Activated naive CD8-positive, alpha-beta T cell treated with anti-CD3 and anti-CD28 coated beads, Interleukin-2, amount 50 U/mL, for 16 hours (primary cell): ENCODE measurements around the gene ARID1B.

Experiments used
- DNase-seq: peaks from one replicate; pipeline ENCODE4 v3.0.0-alpha.2; 2020; ENCODE audit warnings: low read depth, low spot score

The ARID1B gene

DNA sequence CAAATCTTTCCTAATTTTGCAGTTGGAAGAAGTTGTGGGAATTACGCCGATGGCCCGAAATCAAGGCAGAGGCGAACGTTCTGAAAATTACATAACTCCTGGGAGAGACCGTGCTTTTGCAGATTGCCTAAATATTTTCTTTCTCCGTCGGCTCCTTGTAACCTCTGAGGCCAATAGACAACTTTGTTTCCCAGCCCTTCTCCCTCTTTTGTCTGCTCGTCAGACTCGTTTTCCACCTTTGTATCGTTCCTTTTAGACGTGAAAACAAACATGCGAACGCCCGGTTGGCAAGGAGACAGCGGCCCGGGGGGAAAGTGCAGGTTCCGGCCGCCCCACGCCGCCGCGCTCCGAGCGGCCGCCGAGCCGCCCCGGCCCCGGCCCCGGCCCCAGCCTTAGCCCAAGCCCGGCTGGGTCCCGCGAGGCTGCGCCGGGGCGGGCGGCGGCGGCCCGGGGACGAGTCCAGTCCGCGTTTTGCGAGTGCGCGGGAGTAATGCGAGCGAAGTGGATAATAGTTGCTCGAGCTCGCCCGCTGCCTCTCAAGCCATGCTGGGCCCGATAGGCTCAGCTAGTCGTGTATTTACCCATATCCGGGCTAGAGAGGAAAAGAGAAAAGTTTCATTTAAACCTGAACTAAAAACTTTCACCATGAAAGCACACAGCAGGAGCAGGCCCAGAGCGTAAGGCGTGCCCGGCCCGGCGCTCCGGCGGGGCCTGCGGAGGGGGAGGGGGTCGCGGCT lies at the start of gene ARID1B:
Gene ARID1B, plus strand, starts transcription at position 539 of the 737 bp plus-strand sequence. CDS start 303 bp downstream, outside the sequence.
- peak; percentile 49 for DNase-seq

DNA sequence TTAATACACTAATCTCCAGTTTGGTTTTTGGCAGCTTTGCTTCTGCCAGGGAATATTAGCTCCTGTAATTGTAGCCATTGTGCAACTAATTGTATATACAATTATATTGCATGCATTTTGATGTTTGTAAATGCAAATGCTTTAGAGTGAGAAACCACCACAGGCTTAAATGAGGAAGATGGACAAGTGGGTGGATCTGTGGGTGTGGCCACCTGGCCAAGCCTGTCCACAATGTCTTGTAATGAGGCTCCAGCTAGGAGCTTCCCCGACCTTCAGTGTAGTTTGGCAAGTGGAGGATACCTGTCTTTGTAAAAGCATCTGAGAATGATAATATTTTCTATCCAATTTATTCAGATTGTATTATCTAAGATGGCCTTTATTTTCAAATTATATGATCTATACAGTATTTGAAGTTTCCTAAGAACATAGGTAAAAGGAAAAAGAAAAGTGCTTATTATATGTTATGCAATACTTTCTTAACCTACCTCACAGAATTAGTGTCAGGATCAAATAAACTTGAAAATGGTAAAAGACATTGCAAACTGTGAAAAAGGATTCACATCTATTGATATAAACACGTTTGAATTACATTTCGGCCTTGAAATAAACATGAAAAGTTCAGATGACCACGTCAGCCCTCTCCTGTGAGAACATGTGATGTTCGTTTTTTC lies 49.3 kb upstream of the ARID1B start:
- DNase-seq, result no peak

DNA sequence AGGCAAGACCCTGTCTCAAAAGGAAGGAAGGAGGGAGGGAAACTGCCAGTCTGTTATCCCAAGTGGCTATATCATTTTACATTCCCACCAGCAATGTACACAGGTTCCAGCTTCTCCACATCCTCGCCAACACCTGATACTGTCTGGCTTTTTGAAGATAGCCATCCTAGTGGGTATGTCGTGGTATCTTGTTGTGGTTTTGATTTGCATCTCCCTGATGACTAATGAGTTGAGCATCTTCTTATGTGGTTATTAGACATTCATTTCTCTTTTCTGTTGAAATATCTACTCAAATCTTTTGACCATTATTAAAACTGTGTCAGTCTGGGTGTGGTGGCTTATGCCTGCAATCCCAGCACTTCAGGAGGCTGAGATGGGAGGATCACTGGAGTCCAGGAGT lies 47.9 kb upstream of the ARID1B start:
- DNase-seq, result no peak

DNA sequence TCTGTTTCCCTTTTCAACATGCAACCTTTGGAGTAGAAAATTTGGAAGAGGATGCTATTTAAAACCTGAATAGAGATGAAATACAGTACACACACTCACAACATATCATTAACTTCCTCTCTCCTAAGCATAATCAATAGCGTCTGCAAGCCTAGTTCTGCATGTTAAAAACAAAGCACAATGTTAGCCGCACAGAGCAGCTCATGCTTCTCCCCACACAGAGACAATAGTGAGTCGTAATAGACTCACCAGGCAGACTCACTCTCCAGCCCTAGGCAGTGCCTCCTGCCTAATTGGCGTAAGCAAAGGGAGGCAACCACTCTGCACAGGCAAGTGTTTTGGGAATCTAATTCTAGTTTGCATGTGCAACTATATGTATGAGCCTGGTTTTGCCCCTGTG lies 45.8 kb upstream of the ARID1B start:
- no peak for DNase-seq

DNA sequence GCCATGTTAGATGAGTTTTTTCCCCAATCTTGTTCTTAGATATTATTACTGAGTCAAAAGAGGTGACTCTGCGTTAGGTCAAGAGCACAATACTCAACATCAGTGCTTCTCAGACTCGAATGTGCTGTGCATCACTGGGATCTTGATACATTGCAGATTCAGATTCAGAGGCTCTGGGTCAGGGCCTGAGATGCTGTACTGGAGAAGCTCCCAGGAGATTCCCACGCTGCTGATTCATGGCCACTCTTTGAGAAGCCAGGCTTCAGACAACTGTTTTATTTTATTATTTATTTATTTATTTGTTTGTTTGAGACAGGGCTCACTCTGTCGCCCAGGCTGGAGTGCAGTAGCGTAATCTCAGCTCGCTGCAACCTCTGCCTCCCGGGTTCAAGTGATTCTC lies 41.4 kb upstream of the ARID1B start:
- no peak for DNase-seq

DNA sequence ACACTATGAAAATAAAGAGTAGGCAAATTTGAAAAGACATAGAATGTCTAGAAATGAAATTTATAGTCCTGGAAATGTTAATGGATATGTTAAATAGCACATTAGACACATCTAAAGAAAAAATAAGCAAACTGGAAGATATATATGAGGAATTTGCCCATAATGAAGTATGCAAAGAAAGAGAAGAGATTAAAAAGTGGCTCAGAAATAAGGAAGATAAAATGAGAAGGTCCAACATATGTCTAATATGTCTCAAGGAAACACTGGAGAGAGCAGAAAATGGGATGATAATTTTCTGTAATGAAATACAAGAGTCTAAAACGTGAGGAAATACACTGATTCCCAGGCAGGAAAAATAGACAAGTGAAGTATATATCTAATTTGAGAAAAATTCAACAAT lies 36.6 kb upstream of the ARID1B start:
- DNase-seq, result no peak

DNA sequence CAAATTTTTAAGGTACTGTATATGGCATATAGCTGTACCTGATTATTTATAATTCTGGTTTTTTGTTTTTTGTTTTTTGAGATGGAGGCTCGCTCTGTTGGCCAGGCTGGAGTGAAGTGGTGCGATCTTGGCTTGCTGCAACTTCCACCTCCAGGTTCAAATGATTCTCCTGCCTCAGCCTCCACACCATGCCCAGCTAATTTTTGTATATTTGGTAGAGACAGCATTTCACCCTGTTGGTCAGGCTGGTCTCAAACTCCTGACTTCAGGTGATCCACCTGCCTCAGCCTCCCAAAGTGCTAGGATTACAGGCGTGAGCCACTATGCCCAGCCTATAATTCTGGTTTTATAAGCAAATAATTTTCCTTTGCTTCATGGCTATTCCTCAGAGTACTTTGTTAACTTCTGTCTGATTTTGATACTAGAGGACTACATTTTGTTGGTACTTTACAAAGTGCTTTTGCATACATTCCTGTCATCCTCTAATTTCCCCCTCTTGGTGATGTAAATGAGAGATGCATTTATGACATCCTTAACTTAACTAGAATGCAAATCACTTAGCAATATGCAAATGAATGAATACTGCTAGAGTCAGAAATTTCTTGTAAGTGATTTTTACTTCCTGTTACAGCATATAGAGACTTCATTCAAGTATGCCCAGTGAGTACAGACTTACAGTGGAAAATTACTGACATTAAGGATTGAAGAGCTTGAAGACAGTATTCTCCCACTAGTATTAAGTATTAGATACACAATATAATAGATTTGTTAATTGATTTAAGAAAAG lies 35.7 kb upstream of the ARID1B start:
- no peak for DNase-seq

DNA sequence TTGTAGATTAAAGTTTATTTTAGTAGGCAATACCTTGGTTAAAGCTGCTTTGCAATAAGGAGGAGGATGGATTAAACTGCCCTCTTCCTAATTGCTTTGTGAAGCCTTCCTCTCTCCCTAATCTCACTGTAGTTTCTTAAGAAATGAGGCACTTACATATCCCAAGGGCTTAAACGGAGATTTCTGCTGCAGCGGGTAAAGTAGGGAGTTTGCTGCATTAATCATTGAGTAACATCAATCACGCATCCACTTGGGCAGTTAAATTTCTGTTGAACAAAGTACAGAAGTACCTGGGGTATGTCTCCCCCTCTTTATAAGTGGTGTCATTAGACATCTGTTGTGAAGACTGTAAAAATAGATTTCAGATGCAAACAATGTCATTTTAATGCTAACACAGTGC lies 29.5 kb upstream of the ARID1B start:
- DNase-seq, result no peak

DNA sequence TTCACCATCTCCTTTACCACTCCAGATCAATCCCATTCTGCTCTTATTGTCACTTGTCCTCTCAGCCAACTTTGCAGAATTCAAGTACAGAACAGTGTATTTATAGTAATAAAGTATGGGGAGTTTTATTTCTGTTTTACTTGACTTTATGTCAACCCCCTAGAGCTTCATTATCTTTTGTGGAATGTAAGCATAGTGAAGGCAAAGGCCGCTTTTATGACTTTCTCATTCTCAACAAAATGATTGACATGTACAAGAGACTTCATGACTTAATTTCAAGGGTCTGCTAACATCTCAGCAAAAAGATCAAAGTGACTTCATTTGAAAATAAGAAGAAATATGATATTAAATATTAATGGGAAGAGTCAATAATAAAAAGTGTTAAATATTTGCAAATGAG lies 28.7 kb upstream of the ARID1B start:
- DNase-seq, result no peak

DNA sequence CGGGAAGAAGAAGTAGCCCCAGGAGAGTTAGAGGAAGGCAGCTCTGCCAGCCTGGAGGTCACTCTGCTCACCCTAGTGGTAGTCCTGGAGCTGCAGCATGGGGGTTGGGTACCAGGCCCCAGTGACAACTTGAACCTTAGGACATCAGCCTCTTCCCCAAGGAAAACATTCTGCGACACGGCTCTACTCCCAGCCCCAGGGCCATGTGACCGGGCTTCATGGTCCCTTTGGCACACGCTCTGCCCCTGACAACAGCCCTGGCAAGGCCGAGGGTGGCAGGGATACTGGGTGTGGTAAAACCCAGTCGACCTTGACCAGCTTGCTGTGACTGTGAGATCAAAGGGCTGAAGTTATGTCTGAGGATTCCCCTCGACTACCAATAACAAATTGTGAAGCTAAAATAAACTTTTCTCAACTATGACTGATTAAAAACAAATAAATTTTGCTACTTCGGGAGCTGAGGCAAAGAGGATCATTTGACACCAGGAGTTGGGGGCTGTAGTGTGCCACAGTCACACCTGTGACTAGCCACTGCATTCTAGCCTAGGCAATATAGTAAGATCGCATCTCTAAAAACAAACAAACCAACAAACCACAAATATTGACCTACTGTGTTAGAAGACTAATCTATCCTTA lies 24.4 kb upstream of the ARID1B start:
- no peak for DNase-seq

DNA sequence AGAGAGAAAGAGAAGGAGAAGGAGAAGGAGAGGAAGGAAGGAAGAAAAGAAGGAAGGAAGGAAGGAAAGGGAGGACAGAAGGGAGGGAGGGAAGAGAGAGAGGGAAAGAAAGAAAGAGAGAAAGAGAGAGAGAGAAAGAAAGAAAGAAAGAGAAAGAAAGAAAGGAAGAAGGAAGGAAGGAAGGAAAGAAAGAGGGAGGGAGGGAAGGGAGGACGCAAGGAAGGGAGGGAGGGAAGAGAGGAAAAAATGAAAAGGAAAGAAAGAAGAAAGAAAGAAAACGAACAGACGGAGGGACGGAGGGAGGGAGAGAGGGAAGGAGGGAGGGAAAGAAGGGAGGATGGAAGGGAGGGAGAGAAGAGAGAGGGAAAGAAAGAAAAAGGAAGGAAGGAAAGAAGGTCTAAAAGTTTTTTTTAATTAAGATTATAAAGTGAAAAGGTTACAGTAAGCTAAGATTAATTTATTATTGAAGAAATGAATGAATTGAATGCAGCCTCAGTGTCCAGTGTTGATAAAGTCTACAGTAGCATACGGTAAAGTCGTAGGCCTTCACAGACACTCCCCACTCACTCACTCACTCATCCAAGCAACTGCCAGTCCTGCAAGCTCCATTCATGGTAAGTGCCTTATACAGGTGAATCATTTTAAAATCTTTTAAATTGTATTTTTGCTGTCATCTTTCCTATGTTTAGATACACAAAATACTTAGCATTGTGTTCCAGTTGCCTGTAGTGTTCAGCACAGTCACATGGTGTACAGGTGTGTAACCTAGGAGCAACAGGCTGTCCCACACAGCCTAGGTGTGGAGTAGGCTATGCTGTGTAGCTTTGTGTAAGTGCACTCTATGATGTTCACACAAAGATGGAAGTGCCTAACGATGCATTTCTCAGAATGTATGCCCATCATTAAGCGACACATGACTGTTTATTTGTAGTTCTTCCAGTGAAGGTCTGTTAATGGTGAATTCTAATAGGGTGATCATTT lies 20.3 kb upstream of the ARID1B start:
- DNase-seq, result no peak

DNA sequence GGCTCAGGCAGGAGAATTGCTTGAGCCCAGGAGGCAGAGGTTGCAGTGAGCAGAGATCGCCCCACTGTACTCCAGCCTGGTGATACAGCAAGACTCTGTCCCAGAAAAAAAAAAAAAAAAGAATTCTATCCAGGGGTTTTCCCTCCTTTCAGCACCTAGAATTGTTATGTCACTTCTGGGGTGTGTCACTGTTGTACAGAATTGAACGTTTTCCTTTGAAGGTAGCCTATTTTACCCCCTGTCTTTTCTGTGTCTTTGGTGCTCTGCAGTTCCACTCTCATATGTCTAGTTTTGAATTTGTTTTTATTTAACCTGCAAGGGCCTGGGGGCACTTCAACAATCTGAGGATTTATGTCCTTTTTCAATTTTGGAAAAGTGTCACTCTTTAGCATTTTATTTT lies 19.3 kb upstream of the ARID1B start:
- no peak for DNase-seq

DNA sequence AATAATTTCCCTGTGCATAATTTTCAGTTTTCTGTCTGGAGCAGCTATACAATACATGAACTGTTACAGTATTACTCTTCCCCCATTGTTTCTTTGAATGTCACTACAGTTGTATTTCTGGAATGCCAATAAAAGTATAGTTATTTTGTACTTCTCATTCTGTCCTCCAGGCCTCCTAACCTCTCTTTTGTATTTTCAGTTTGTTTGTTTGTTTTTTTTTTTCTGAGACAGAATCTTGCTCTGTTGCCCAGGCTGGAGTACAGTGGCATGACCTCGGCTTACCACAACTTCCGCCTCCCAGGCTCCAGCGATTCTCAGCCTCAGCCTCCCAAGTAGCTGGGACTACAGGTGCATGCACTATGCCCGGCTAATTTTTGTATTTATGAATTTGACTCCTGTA lies 16.8 kb upstream of the ARID1B start:
- DNase-seq, result no peak

DNA sequence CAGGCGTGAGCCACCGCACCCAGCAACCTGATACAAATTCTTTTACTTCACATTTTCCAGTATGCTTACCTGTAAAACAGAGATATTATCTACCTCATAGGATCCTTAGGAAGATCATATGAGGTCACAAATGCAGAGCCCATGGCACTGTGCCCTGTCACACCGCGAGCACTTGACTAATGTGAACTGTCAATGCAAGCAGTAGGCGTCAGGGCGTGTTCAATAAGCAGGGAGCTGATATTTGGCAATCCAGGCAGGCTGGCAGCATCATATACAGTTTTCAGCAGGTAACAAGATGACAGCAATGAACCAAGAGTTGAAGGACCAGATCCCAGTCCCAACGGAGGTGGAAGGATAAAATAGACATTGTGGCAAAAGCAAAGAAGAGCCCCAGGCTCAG lies 14.6 kb upstream of the ARID1B start:
- no peak for DNase-seq

DNA sequence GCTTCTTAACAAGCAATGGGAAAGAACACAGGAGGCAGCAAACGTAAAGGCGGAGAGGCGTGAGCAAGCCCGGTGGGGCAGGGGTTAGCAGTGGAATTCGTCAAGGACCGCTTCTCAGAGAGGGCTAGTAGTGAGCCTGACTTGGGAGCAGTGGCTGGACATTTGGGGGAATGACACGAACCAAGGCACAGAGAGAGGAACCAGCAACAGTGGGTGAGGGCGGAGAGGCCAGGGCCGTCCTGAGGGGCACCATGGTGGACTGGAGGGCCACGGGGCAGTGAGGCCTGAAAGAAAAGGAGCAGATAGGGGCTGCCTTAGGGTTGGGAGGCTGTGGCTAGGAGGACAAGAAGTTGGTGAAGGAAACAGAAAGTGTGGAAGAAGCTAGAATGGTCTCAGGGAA lies 12.1 kb upstream of the ARID1B start:
- no peak for DNase-seq

DNA sequence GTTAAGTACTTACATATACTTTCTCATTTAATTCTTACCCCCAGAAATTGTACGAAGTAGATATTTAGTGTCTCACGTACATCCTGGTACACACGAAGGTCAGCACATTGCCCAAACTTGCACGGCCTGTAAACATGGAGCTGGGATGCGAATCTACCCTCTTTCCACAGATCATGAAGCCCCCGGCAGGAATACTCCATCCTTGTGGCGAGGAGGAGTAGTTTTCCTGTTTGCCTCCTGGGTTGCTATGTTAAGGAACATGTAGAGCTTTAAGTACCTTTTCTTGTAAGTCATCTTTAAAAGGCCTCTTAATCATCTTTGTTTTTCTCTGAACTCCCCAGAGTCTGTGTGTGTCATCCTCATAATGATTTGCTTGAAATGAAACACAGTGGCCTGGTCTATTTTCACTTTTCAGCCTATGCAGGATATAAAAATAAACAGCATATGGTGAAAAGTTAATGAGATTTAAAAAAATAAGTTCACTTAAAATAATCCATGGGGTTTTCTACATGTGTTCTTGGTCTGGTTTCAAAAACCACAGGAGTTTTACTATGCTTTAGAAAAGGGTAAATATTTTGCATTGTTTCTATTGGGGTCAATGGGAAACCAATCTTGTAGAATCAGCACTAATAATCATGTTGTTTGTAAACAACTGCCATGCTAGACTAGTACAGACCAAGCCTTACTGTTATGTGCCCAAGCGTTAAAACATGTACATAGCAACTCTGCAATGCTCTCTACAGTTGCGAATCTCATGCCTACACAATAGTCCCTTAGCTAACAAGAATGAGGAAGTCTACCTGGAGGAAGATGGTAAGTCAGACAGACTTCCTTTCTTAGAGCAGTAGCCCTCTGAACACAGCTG lies 9.3 kb upstream of the ARID1B start:
- no peak for DNase-seq

DNA sequence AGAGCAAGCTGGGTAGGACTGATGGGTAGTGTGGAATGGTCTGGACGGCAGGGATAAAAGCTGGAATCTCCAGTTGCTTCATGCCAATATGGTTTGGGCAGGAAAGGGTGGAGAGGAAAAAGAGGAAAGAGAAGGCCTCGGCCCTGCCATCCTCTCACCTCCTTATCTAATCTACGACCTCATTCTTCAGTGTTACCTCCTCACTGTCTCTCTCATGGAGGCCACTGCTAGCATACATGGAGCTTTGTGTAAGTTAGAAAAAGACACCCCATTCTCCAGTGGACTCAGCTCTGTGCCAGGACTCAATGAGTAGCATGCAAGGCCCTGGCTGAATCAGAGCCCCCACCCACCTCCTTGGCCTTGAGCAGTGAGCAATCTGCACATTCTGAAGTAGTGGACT lies 6.1 kb upstream of the ARID1B start:
- no peak for DNase-seq

DNA sequence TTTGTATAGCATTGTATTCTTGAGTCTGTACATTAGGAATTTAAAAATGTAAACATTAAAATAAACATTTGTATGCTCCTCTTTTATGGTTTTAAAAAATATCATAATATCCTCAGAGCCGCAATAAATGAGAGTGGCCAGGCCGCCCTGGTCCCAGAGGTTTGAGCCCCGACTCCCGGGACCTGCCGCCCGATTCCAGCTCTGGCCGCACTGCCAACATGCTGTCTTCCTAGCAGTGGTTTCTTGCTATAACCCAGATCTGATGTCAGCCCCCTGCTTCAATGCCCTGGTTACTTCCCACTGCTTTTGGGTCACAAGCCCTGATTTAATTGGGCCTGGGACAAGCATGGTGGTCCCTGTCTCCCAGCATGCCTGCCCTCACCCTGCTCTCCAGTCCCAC lies 5.4 kb upstream of the ARID1B start:
- DNase-seq, result no peak

DNA sequence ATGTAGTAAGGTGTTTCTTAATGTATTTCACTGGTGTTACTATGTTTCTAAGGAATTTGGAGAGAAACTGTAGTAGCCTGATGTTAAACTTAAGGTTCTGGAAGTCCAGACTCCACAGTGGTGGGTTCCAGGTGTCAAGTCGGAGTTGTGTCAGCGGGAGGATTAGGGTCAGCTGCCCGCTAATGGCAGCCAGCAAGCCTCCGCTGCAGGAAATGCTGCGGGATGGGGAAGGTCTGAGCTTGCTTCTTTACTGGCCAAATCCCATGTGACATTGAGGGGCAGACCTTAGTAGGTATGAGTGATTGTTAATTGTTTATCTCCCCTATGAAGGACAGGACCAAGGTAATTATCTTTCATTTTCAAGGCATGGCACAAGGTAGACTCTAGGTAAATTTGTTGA lies 3.7 kb upstream of the ARID1B start:
- DNase-seq, result no peak
